Thoracic aorta (tissue), 2 donors: ENCODE data around the gene INO80C. TPM values are rescaled to one million over a fixed set of nuclear protein-coding genes. Genes with fewer than 3 reads are reported as not detected.
"Not testable (repeated sequence)": the region's sequence is repeated elsewhere in the genome, so short reads cannot be mapped to it uniquely, and the experiment has no call there.

ENCODE experiments used
- ATAC-seq: fragments of 150-250 bp; one replicate; pipeline ENCODE4 v1.8.0; 2017; ENCODE audit warnings: low read depth; ENCODE audit not compliant: insufficient number of reproducible peaks, low FRiP score
- DNase-seq: peaks from one replicate; pipeline ENCODE4 v3.0.0-alpha.2; 2020; ENCODE audit warnings: low spot score
- H3K27ac ChIP-seq, 2 donors: fragments of 200-600 bp; sonication (generic); 1 replicate in 1 of 2; 2 replicates in 1 of 2; pipeline ENCODE4 v1.5.1; 2016; ENCODE audit warnings: mild to moderate bottlenecking in 2 of 2, moderate library complexity in 2 of 2
- H3K27me3 ChIP-seq: fragments of 200-600 bp; sonication (generic); replicated peaks from 2 replicates; pipeline ENCODE4 v1.6.0; 2016; ENCODE audit warnings: mild to moderate bottlenecking; ENCODE audit not compliant: insufficient read depth
- H3K36me3 ChIP-seq: fragments of 200-600 bp; sonication (generic); one replicate; pipeline ENCODE4 v1.5.1; 2016
- H3K4me1 ChIP-seq, 2 donors: fragments of 200-600 bp; sonication (generic); 1 replicate in 1 of 2; 2 replicates in 1 of 2; pipeline versions ENCODE4 v1.5.1 to v1.6.0; 2016; ENCODE audit warnings: low read depth in 2 of 2, mild to moderate bottlenecking in 1 of 2; ENCODE audit not compliant: control insufficient read depth in 1 of 2
- H3K4me3 ChIP-seq: fragments of 200-600 bp; sonication (generic); 2 replicates; pipeline ENCODE4 v1.5.1; 2016; ENCODE audit warnings: mild to moderate bottlenecking
- H3K9me3 ChIP-seq: fragments of 200-600 bp; sonication (generic); 2 replicates; pipeline ENCODE4 v1.5.1; 2016
- total RNA-seq, 2 donors: library from RNA; depleted of rRNA; stranded (reverse); fragments of >200 nt; gene quantifications; one replicate each; pipeline versions ENCODE4 v1.1.0 to v1.2.3, GENCODE V29; 2016
- TF ChIP-seq, protein P1 (sequence below): fragments of 200-600 bp; sonication (generic); IDR thresholded peaks from one replicate; pipeline ENCODE4 v1.5.1; 2019; ENCODE audit warnings: antibody characterized with exemption

Gene INO80C
- total RNA-seq, 2 donors from 2014 or later = 3.0 to 7.3 TPM

DNA sequence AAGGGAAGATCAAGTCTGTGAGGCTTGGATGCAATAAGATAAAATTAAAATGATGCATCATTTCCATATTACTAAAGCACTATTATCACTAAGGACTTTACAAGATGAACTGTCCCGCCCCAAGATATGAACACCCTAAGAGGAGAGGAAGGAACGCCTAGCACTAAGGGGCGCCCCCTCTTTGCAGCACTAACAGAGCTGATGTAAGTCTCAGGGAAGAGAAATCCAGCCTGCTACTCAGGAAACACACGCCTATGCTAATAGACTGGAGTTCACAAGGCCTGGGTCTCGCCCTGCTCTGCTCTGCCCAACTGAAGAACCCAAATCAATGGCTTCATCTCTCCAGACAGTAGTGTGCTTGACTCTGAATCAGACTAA lies 6.1 kb downstream of the INO80C start:
- Histone ChIP-seq H3K4me1 (peaks cover 7% of the 10 kb centered on the region in 2 donors), H3K4me3 (no peak overlapping the region), H3K9me3 (no peaks in the 10 kb centered on the region), H3K36me3 (no peaks in the 10 kb centered on the region), H3K27ac (no peak overlapping the region), H3K27me3 (no peaks in the 10 kb centered on the region)
- no peak for ATAC-seq
- no peak for DNase-seq
- TF ChIP-seq, protein P1, sequence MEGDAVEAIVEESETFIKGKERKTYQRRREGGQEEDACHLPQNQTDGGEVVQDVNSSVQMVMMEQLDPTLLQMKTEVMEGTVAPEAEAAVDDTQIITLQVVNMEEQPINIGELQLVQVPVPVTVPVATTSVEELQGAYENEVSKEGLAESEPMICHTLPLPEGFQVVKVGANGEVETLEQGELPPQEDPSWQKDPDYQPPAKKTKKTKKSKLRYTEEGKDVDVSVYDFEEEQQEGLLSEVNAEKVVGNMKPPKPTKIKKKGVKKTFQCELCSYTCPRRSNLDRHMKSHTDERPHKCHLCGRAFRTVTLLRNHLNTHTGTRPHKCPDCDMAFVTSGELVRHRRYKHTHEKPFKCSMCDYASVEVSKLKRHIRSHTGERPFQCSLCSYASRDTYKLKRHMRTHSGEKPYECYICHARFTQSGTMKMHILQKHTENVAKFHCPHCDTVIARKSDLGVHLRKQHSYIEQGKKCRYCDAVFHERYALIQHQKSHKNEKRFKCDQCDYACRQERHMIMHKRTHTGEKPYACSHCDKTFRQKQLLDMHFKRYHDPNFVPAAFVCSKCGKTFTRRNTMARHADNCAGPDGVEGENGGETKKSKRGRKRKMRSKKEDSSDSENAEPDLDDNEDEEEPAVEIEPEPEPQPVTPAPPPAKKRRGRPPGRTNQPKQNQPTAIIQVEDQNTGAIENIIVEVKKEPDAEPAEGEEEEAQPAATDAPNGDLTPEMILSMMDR = no peak

DNA sequence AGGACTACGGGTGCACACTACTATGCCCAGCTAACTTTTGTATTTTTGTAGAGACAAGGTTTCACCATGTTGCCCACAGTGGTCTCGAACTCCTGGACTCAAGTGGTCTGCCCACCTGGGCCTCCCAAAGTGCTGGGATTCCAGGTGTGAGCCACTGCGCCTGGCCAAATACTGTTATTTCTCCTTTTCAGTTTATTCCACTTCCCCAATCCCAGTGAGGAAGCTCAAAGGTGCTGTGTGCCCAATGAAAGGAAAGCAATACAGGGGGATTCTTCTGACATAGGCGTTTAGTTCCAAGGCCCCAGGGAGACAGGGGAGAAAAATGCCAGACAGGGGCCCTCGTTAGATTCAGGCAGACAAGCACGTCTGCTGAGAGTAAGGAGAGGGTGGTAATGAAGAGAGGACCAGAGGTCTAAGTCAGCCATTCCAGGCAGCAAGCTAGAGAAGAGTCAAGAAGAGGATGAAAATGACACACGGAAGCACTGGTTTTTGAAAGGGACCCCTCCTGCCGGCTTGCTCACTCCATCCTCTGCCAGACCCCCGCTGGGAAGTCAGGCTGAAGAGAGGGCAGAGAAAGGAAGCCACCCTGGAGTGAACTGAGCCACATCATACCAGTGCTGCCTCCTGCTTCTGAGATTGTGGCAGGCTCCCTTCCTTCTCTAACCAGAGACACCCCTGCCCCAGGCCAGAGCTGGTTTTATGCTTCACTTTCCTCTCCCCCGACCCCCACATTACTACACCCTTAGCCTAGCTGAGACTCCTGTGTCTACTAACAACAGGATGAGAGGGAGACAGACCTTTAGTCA lies 6.7 kb downstream of the INO80C start:
- no peak for DNase-seq
- Histone ChIP-seq H3K36me3 (no peaks in the 10 kb centered on the region), H3K27ac (no peak overlapping the region), H3K4me3 (no peak overlapping the region), H3K9me3 (no peaks in the 10 kb centered on the region), H3K27me3 (no peaks in the 10 kb centered on the region), H3K4me1 (peaks cover 1 to 3% of the 10 kb centered on the region in 2 donors)
- ATAC-seq = no peak
- TF ChIP-seq, protein P1 = no peak

DNA sequence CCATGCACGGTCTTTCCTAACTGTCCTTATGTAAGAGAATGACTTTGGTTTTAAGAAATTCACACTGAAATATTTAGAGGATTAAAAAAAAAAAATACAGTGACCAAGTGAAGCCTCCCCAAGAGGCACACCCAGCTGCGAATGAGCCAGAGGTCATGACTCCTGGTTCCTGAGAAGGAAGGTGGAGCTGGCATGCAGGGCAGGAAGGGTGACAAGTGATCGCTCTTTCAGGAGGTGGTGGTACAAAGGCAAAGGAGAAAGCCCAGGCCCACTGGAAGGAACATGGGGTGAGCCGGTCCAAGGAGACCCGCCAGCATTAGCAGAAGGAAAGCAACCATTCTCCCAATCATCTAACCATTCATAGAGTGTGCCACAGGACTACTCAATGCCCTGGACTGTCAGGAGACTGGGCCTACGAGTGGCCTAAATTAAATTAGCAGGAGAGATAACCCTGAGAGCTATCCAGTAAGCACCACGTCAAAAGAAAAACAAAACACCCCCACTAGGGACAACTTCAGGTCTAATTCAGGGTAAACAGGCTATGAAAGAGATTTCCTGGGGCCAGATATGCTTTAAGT lies 7.8 kb downstream of the INO80C start:
- DNase-seq = no peak
- TF ChIP-seq, protein P1 = no peak
- ATAC-seq = no peak
- Histone ChIP-seq H3K27ac (no peak overlapping the region), H3K36me3 (no peaks in the 10 kb centered on the region), H3K9me3 (no peaks in the 10 kb centered on the region), H3K4me3 (no peak overlapping the region), H3K27me3 (no peaks in the 10 kb centered on the region), H3K4me1 (no peaks in the 10 kb centered on the region)

DNA sequence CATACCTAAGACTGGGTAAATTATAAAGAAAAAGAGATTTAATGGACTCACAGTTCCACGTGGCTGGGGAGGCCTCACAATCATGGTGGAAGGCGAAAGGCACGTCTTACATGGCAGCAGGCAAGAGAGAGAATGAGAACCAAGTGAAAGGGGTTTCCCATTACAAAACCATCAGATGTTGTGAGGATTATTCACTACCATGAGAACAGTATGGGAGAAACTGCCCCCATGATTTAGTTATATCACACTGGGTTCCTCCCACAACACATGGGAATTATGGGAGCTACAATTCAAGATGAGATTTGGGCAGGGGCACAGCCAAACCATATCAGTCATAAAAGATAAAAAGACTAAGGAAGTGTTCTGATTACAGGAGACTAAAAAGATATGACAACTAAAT lies 8.5 kb downstream of the INO80C start:
- not testable (repeated sequence) for H3K27ac ChIP-seq, H3K9me3 ChIP-seq, H3K27me3 ChIP-seq, H3K36me3 ChIP-seq, H3K4me1 ChIP-seq, ATAC-seq, H3K4me3 ChIP-seq, DNase-seq

DNA sequence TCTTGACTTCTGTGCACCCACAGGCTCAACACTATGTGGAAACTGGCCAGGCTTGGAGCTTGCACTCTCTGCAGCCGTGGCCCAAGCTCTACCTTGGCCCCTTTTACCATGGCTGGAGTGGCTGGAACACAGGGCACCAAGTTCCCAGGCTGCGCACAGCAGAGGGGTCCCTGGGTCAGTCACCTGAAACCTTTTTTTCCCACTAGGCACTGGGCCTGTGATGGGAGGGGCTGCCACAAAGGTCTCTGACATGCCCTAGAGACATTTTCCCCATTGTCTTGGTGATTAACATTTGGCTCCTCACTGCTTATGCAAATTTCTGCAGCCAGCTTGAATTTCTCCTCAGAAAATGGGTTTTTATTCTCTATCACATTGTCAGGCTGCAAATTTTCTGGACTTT lies 9.4 kb downstream of the INO80C start:
- not testable (repeated sequence) for DNase-seq, H3K9me3 ChIP-seq, H3K4me3 ChIP-seq, H3K27me3 ChIP-seq, ATAC-seq, H3K4me1 ChIP-seq, H3K27ac ChIP-seq, H3K36me3 ChIP-seq

DNA sequence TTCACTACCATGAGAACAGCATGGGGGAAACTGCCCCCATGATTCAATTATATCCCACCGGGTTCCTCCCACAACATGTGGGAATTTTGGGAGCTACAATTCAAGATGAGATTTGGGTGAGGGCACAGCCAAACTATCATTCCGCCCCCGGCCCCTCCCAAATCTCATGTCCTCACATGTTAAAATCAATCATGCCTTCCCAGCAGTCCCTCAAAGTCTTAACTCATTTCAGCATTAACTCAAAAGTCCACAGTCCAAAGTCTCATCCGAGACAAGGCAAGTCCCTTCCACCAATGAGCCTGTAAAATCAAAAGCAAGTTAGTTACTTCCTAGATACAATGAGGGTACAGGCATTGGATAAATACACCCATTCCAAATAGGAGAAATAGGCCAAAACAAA lies 10.2 kb downstream of the INO80C start:
- H3K27ac ChIP-seq, H3K27me3 ChIP-seq, DNase-seq, H3K36me3 ChIP-seq, H3K4me3 ChIP-seq, H3K4me1 ChIP-seq, H3K9me3 ChIP-seq, ATAC-seq: not testable (repeated sequence)
